ENCODE data around the gene STAT3. TPM values are rescaled to one million over a fixed set of nuclear protein-coding genes. Genes with fewer than 3 reads are reported as not detected.

The STAT3 gene
- total and polyA plus RNA-seq, 9 of the 15 experiments (the other 6 are each of a cell fraction or from before 2014, with no cell fraction given) = 90.0 to 179 (median 114) TPM

- no peak for TF ChIP-seq PATZ1 (CRISPR knock-in tag; IDR thresholded peaks at IDR 0.05; ENCODE audit: borderline replicate concordance)
- no peak for TF ChIP-seq RBM14 (IDR thresholded peaks at IDR 0.05; ENCODE audit: borderline replicate concordance, insufficient read depth, low read depth, low read length)
- TF ChIP-seq BRD9 (IDR thresholded peaks at IDR 0.05; ENCODE audit: low read depth, partially characterized antibody) = peak; percentile 37
- TF ChIP-seq ZZZ3 (IDR thresholded peaks at IDR 0.05) = no peak
- no peak for TF ChIP-seq THAP12 (CRISPR knock-in tag; IDR thresholded peaks at IDR 0.05)
- TF ChIP-seq ATF6 (CRISPR knock-in tag; IDR thresholded peaks at IDR 0.05) = 0 out of 2 replicates have a peak, but pooled peaks have one; percentile 57
- TF ChIP-seq FOS (IDR thresholded peaks at IDR 0.05; ENCODE audit: extremely low read depth, insufficient read length) = no peak
- no peak for TF ChIP-seq ZNF668 (CRISPR knock-in tag; IDR thresholded peaks at IDR 0.05)
- no peak for TF ChIP-seq ZNF780A (CRISPR knock-in tag; IDR thresholded peaks at IDR 0.05)
- no peak for TF ChIP-seq ZNF347 (CRISPR knock-in tag; IDR thresholded peaks at IDR 0.05; ENCODE audit: low read depth)
- no peak for TF ChIP-seq FOXK1 (CRISPR knock-in tag; IDR thresholded peaks at IDR 0.05; ENCODE audit: borderline replicate concordance)
- 0 out of 2 replicates have a peak, but pooled peaks have one; percentile 59 for TF ChIP-seq ERF (CRISPR knock-in tag; IDR thresholded peaks at IDR 0.05)
- no peak for TF ChIP-seq DIDO1 (tag; IDR thresholded peaks at IDR 0.05; ENCODE audit: low read depth)
- peak; percentile 95 for TF ChIP-seq NCOA6 (IDR thresholded peaks at IDR 0.05)
- TF ChIP-seq ZNF75A (CRISPR knock-in tag; IDR thresholded peaks at IDR 0.05) = no peak
- TF ChIP-seq CBFB (CRISPR knock-in tag; IDR thresholded peaks at IDR 0.05) = 0 out of 2 replicates have a peak, but pooled peaks have one; percentile 57
- TF ChIP-seq TEAD1 (CRISPR knock-in tag; IDR thresholded peaks at IDR 0.05) = no peak
- TF ChIP-seq ZNF76 (CRISPR knock-in tag; IDR thresholded peaks at IDR 0.05; ENCODE audit: borderline replicate concordance) = 0 out of 2 replicates have a peak, but pooled peaks have one; percentile 32
- TF ChIP-seq ELK3 (CRISPR knock-in tag; IDR thresholded peaks at IDR 0.05) = no peak
- peak; percentile 69 for TF ChIP-seq TBP (optimal IDR thresholded peaks at IDR 0.05; ENCODE audit: low read depth, low read length)
- no peak for TF ChIP-seq KAT7 (CRISPR knock-in tag; IDR thresholded peaks at IDR 0.05; ENCODE audit: borderline replicate concordance)
Measured at GRCh38 chr17:42288803-42289610, 99.2 kb downstream of the STAT3 start (continued).
